Stimulated activated CD4-positive, alpha-beta T cell treated with anti-CD3 and anti-CD28 coated beads, Interleukin-1b, Interleukin-23, amount 100 ng/mL, for 1 hour (primary cell): ENCODE data around the gene CLEC3B.
"Not testable (repeated sequence)": the region's sequence is repeated elsewhere in the genome, so short reads cannot be mapped to it uniquely, and the experiment has no call there.

ENCODE experiments used
- DNase-seq, 2 donors: peaks; one replicate each; pipeline ENCODE4 v3.0.0-alpha.2; 2020; ENCODE audit warnings: low read depth in 2 of 2

CLEC3B gene

DNA sequence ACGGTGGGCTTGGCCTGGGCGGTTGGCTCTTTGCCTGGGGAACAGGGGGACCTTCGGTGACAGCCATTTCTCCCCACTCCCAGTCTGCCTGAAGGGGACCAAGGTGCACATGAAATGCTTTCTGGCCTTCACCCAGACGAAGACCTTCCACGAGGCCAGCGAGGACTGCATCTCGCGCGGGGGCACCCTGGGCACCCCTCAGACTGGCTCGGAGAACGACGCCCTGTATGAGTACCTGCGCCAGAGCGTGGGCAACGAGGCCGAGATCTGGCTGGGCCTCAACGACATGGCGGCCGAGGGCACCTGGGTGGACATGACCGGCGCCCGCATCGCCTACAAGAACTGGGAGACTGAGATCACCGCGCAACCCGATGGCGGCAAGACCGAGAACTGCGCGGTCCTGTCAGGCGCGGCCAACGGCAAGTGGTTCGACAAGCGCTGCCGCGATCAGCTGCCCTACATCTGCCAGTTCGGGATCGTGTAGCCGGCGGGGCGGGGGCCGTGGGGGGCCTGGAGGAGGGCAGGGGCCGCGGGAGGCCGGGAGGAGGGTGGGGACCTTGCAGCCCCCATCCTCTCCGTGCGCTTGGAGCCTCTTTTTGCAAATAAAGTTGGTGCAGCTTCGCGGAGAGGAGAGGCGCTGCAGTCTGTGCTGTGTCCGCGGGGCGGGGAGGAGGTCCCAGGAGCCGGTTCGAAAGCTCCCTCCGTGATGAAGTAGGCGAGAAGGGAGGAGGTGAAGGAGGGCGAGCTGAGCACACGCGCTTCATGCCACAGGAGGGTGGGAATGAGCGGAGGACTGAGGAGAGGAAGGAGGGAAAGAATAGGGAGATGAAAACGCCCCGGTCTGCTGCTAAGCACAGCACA lies 9.6 kb downstream of the CLEC3B start:
- DNase-seq = no peak

DNA sequence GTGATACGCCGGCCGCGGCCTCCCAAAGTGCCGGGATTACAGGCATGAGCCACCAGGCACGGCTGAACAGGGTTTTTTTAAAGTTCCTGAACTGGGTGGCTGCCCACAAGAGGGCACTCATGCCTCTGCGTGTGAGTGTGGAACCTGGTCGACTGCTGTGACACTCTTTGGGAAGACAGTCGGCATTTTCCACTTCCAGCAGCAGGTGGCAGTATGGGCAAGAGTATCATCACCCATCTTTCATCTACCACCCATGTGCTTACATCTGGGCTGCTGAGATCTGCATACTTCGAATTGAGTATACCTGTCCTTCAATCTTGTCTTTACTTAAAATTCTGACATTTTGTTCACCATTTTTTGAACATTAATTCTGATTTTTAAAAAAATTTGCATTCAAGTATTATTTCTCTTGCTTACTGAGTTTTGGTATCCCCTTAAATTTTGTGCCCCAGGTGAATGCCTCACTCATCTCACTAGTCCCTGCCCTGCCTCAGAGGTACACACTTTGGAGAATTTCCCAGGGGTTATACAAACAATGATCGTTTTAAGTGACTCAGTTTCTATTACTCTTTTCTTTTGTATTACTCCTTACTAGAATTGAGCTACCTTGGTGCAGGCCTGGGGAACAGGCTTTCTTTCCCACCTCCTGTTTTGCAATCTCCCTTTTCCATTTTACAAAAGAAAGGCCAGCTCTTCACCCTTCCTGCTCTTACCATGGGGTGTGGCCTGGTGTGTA lies 11.8 kb downstream of the CLEC3B start:
- DNase-seq = peak; percentile 79 to 81

DNA sequence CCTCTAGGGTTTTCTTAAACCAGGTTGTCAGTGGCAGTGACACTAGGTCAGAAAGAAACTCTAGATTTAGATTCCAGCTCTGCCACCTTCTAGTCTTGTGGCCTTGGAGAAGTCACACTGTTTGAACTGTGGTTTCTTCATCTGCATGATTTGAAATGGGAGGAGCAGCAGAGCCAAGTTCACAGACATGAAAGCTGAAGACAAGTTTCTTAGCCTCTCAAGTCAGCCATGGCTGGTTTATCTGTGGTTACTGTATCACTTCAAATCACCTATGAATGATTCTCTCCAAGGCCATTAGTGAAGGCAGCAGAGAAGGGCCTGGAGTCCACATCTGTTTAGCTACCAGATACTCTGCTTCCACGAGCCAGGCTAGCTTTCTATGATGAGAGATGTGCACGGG lies 15.6 kb downstream of the CLEC3B start:
- DNase-seq = no peak

DNA sequence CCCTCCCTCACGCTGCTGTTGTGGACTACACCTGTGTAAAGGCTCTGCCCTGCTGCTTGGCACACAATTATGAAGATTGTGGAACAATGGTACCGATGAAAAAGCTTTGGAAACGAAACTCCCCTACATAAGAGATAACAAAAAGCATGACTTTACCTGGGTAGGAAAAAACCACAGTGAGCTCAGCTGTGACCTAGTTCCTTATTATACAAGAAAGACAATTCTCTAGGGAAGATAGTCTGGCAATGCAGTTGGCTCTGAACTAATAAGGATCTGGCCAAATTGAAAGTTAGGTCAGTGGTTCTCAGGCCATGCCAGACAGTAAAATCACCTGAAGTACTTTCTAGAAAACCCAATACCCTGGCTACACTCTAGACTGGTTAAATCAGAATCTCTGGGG lies 16.1 kb downstream of the CLEC3B start:
- no peak for DNase-seq

DNA sequence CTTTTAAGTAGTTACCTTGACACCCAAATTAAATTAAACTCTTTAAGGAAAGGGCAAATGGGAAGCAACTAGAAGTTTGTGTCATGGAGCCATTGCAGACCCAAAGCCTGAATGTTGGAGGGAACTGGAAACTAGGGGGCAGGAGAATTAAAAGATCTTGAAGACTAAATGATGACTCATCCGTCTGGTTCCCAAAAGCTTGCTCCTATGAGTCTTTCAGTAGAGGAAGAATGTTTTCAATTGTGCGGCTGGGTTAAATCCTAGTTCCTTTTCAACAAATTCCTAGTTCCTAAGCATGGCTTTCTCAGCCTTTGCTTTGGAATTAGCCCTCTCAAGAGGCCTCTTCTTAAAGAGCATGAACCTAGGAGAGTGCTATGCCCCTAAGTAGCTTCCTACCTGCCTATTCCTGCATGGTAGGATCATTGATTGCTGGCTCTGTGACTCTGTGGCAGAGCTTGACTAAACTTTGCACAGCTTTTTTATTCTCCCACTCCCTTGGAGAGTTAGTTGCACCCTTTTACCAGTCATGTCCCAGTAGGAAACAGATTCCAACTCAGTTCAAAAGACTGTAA lies 17.7 kb downstream of the CLEC3B start:
- DNase-seq = no peak

DNA sequence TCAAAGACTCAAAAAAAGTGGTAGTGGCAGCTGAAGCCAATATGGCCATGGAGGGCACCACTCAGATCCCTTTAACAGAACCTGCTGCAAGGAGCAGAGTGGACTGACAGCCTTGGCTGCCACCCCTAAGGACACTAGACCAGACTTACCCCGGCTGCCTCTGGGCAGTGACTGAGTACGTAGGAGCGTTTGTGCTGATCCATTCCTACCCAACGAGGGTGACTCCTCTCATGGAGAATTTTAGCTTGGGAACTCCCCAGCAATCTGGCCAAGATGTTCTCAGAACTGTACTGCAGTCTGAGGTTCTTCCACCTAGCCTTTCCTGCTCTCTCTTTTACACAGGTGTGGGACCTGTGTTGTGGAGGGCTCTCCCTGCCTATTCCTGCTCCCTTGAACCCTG lies 22.1 kb downstream of the CLEC3B start:
- no peak for DNase-seq

DNA sequence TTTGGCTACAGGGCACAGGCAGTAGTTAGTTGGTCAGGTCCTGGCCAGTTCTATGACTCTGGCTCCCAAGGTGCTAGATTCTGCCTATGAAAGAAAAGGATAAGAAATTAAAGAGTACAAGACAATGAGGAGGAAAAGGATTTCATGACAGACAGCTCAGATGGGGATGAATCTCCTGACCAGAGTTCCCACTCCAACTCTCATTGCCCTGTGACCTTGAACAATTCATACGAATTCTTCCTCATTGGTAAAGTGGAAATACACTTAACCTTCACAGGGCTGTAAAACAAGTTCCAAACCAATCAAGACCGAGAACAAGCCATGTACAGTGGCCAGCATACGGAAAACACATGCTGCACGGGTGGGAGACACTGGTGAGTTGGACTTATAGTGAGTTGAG lies 23.7 kb downstream of the CLEC3B start:
- DNase-seq = no peak

DNA sequence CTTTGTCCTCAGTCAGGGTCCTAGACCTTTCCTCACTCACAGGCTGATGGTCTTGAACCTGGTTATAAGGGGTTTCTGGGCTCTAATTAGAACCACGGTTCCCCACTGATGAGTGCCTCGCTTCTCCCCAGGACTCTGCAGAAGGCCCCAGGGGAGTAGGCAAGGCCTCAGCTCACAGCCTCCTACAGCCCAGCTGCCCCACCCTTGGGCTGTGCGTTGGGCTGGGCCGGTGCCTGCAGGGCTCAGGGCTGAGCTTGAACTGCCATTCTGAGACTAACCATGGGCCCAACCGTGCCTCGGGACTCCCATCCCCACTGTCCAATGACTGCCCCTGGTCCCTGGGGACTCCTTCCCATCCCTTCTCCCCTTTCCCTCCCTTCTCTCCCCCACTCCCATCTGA lies 25.6 kb downstream of the CLEC3B start:
- DNase-seq = no peak

DNA sequence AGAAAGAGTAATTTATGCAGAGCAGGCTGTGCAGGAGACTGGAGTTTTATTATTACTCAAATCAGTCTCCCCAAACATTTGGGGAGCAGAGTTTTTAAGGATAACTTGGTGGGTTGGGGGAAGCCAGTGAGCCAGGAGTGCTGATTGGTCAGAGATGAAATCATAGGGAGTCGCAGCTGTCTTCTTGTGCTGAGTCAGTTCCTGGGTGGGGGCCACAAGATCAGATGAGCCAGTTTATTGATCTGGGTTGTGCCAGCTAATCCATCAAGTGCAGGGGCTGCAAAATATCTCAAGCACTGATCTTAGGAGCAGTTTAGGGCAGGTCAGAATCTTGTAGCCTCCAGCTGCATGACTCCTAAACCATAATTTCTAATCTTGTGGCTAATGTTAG lies 27.7 kb downstream of the CLEC3B start:
- DNase-seq = not testable (repeated sequence)

DNA sequence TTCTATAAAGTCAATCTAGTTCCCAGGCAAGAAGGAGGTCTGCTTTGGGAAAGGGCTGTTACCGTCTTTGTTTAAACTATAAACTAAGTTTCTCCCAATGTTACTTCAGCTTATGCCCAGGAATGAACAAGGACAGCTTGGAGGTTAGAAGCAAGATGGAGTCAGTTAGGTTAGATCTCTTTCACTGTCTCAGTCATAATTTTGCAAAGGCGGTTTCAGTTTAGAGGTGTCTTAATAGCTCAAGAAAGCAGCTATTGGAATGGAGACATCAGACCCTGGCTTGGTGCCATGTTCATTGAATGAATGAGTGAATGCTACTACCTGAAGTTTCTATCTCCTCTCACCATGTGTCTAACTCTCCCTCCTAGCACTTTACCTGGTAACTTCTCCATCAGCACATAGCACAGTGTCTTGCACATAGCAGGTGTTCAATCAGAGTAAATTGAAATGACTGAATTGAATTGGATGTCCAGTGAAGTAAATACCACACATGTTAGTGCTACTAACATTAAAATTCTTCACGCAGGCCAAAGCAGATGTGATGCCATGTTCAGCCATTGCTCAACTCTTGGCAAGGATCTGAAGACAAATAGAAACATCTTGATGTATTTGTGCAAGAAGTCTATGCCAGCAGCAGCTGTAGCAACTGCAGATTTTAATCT lies 28.2 kb downstream of the CLEC3B start:
- no peak for DNase-seq

DNA sequence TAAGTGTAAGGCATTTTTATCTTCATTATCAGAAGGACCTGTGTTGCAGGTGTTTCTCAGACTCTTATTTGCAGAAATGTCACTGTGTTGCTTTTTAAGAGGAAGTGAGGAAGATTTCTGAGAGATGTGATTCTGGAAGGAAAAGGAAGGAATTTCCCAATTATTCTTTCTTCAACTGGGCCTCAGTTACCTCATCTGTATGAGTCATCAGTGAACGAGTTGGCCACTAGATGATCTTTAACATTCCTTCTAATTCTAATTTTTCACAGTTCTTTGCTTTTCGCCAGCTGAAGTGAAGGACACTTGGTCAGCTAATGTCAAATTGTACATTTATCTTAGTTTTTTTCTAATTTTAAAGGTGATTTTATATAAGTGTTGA lies 28.9 kb downstream of the CLEC3B start:
- no peak for DNase-seq

DNA sequence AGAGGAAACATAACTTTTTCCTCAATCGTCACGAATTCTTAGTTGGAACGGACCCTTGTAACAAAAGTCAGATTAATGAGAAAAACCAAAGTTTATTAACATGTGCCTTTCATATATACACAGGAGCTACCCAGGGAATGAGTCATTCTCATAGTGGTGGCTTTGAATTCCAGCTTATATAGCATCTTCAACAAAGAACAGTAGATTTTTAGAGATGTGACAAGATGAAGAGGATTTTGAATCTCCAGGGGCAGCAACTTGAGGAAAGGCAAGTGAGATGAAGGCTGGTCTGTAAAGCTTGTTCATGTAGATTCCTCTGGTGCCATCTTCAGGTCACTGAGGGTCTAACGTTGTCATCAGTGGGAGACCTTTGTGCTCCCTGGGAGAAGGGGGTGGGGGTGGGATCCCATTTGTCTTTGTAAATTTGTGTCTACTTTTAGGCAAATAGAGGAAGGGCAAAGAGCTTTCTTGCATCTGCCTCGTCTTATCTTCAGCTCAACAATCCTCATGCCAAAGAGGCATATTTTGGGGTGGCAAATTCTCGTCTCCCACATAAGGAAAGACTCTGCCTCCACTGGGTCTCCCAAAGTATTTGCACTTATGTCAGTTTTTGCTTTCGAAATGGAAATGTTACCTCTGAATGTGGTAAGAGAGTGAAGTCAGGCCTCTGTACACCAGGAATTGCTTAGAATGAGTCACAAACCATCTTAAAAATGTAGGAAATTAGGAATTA lies 29.5 kb downstream of the CLEC3B start:
- no peak for DNase-seq

DNA sequence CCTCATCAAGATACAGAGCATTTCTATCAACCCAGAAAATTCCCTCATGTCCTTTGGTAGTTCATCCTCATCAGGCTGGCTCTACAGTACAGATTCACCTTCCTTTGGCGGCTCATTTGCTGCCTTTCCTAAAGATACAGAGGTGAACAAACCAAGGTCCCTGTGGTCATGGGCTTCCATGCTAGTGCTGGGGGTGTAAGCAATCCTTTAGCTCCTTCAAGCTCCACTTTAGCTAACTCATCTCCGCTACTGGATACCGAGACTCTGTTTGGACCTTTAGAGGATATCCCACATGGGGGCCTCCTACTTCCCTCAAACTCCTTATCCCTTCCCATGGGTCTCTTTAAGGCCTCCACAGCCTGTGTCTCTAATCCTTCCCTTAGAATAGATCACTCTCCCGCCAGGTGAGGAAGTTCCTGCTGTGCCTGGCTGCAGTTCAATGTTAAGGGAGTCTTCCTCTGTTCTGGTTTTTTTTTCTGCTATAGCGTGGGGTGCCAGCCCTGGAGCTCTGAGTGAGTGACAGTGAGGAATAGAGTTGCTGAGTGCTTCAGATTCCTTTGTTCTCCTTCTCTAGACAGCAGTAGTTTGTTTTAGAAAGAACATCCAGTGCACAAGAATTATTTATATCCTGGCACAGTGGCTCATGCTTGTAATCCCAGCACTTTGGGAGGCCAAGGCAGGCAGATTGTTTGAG lies 30.7 kb downstream of the CLEC3B start:
- no peak for DNase-seq

DNA sequence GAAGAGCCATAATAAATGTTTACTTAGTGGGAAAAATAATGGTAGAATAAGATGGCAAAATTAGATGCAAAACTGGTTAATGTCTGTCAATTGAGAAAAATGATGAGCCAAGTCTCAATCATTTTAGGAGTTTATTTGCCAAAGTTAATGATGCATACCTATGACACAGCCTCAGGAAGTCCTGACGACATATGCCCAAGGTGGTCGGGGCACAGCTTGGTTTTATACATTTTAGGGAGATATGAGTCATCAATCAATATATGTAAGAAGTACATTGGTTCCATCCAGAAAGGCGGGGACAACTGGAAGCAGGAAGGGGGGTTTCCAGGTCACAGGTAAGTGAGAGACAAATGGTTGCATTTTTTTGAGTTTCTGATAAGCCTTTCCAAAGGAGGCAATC lies 31.5 kb downstream of the CLEC3B start:
- DNase-seq = no peak

DNA sequence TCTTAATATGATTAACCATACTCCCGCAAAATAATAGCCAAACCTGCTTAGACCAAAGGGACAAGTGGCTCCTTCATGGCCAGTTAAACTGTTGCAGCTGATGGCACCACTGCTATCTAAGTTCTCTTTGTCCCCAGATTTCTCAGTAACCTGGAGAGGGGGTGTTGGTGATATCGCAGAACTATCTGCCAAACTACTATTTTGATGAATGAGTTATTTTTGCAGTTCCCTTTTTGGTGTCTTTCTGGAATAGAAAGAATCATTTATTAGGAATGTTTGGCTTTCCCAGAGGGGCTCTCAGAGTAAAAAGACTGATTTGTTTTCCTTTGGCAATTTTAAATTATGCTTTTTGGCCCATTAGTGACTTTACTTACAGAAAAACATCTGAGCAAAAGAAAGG lies 33.0 kb downstream of the CLEC3B start:
- DNase-seq = no peak

DNA sequence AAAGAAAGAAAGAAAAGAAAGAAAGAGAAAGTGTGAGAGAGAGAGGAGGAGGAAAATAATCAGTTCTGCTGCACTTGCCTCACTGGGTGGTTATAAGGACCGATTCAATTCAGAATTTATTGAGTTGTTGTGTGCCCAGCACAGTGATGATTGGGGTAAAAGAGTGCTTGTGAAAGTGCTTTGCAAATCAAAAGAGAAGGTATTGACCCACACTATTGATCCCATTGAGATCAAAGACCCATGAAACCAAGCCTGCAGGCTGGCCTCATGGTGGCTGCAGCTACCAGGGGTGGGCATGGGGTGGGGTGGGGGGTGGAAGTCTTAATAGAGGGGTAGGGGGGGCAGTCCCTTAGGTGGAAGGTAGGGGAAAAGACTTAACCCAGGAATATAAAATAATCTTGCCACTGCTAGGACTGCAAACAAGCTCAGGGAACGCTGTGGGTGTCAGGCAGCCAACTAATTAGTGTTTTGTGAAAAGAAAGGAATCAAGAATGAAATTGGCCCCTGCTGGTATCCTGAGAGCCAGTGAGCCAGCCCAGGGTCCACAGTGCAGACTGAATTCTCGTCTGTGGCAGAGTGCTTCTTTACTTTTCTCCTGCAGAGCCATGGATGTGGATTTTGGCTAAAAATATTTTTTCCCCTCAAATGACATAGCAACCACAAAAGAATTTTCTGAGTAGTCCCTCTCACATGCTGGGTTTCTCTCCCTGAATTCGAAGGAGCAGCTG lies 34.2 kb downstream of the CLEC3B start:
- no peak for DNase-seq

DNA sequence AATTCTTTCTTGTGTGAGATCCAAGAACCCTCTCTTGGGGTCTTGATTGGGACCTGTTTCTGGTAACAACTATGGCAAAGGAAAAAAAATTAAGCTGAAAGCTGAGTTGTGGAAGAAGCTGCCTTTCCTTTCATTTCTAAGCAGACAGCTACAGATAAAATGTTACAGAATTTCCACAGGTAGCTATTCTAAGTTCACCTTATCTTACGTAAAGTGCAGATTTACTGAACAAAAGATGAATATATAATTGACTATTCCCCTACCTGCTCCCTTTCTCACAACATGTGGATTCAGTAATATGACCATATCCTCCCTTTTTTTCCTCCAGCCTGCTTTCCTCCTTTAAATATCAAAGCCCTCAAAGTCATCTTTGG lies 36.6 kb downstream of the CLEC3B start:
- no peak for DNase-seq

DNA sequence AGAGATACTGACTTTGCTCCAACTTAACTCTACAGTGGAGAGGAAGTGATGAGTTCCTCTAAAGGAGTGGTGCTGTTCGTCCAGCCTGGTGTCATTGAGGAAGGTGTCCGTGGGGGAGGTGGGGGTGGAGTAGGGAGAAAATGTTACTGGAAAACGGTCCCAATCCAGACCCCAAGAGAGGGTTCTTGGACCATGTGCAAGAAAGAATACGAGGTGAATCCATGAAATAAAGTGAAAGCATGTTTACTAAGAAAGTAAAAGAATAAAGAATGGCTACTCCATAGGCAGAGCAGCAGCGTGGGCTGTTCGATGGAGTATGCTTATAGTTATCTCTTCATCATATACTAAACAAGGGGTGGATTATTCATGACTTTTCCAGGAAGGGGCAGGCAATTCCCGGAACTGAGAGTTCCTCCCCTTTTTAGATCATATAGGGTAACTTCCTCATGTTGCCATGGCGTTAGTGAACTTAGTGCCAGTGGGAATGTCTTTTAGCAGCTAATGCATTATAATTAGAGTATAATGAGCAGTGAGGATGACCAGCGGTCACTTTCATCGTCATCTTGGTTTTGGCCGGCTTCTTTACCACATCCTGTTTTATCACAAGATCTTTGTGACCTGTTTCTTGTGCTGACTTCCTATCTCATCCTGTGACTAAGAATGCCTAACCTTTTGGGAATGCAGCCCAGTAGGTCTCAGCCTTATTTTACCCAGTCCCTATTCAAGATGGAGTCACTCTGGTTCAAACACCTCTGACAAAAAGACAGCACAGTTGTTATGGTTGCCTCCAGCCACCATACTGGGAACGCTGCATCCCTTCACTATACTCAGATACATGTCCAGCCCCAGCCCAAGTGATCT lies 38.6 kb downstream of the CLEC3B start:
- DNase-seq = peak in 1 of 2 donors; percentile 48

DNA sequence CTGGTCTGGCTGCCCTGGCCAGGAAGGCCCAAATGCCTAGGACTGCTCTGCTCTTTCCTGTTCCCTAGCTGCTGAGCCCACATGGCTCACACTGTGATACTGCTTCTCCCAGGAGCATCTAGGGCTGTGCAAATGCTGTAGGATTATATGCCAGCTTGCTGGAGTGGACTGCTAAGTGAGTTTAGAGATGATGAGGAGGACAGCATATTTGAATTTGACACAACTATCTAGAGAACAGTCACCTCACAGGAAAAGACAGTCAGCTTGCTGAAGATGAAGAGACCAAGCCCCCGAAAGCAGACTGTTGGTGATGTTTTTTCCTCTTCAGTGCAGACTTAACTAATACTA lies 39.2 kb downstream of the CLEC3B start:
- DNase-seq = no peak
